HEK293 (cell line): Measurements from ENCODE around the gene CELF6.

Experiments used
- GLIS1 ChIP-seq: fragments of 450-650 bp; formaldehyde crosslinking; IDR thresholded peaks from 2 replicates; pipeline ENCODE4 v1.5.1; 2016; ENCODE audit warnings: missing biosample characterization, missing genetic modification characterization
- GLIS2 ChIP-seq: fragments of 450-650 bp; formaldehyde crosslinking; IDR thresholded peaks from 2 replicates; pipeline ENCODE4 v1.5.1; 2016; ENCODE audit warnings: missing biosample characterization, missing genetic modification characterization
- HOXD13 ChIP-seq: sonication (generic); formaldehyde crosslinking; IDR thresholded peaks from 2 replicates; pipeline ENCODE4 v1.8.0; 2022; ENCODE audit warnings: missing genetic modification reagents, borderline replicate concordance
- KLF8 ChIP-seq: fragments of 450-650 bp; formaldehyde crosslinking; IDR thresholded peaks from 2 replicates; pipeline ENCODE4 v1.5.1; 2016; ENCODE audit warnings: missing biosample characterization, missing genetic modification characterization
- MEIS1 ChIP-seq: sonication (generic); formaldehyde crosslinking; IDR thresholded peaks from 2 replicates; pipeline ENCODE4 v1.8.1; 2022; ENCODE audit warnings: missing genetic modification reagents, mild to moderate bottlenecking, borderline replicate concordance
- MYNN ChIP-seq: fragments of 450-650 bp; formaldehyde crosslinking; IDR thresholded peaks from 2 replicates; pipeline ENCODE4 v1.5.1; 2016; ENCODE audit warnings: missing biosample characterization, missing genetic modification characterization, borderline replicate concordance
- REST ChIP-seq: fragments of 450-650 bp; formaldehyde crosslinking; IDR thresholded peaks from 2 replicates; pipeline ENCODE4 v1.5.1; 2016; ENCODE audit warnings: missing biosample characterization, missing genetic modification characterization
- ZBTB1 ChIP-seq: fragments of 450-650 bp; formaldehyde crosslinking; IDR thresholded peaks from 2 replicates; pipeline ENCODE4 v1.5.1; 2016; ENCODE audit warnings: missing biosample characterization, missing genetic modification characterization
- ZBTB17 ChIP-seq: fragments of 450-650 bp; formaldehyde crosslinking; IDR thresholded peaks from 2 replicates; pipeline ENCODE4 v1.5.1; 2016; ENCODE audit warnings: missing biosample characterization, missing genetic modification characterization
- ZBTB48 ChIP-seq: fragments of 450-650 bp; formaldehyde crosslinking; IDR thresholded peaks from 2 replicates; pipeline ENCODE4 v1.5.1; 2016; ENCODE audit warnings: missing biosample characterization, missing genetic modification characterization
- ZBTB7A ChIP-seq: fragments of 450-650 bp; formaldehyde crosslinking; IDR thresholded peaks from 2 replicates; pipeline ENCODE4 v1.5.1; 2016; ENCODE audit warnings: low read depth, missing biosample characterization, missing genetic modification characterization
- ZBTB8A ChIP-seq: fragments of 450-650 bp; formaldehyde crosslinking; IDR thresholded peaks from 2 replicates; pipeline ENCODE4 v1.5.1; 2016; ENCODE audit warnings: missing biosample characterization, missing genetic modification characterization
- ZFP37 ChIP-seq: fragments of 450-650 bp; formaldehyde crosslinking; IDR thresholded peaks from 2 replicates; pipeline ENCODE4 v1.5.1; 2016; ENCODE audit warnings: missing biosample characterization, missing genetic modification characterization
- ZNF112 ChIP-seq: fragments of 450-650 bp; formaldehyde crosslinking; IDR thresholded peaks from 2 replicates; pipeline ENCODE4 v1.5.0; 2017; ENCODE audit warnings: missing biosample characterization, missing genetic modification characterization
- ZNF121 ChIP-seq: fragments of 450-650 bp; formaldehyde crosslinking; IDR thresholded peaks from 2 replicates; pipeline ENCODE4 v1.5.1; 2016; ENCODE audit warnings: missing biosample characterization, missing genetic modification characterization
- ZNF133 ChIP-seq: fragments of 450-650 bp; formaldehyde crosslinking; IDR thresholded peaks from 2 replicates; pipeline ENCODE4 v1.5.1; 2016; ENCODE audit warnings: missing biosample characterization, missing genetic modification characterization
- ZNF146 ChIP-seq: fragments of 450-650 bp; formaldehyde crosslinking; IDR thresholded peaks from 2 replicates; pipeline ENCODE4 v1.5.1; 2016; ENCODE audit warnings: missing biosample characterization, missing genetic modification characterization
- ZNF16 ChIP-seq: fragments of 450-650 bp; formaldehyde crosslinking; IDR thresholded peaks from 2 replicates; pipeline ENCODE4 v1.5.1; 2016; ENCODE audit warnings: low read depth, missing biosample characterization, missing genetic modification characterization
- ZNF174 ChIP-seq: fragments of 450-650 bp; formaldehyde crosslinking; IDR thresholded peaks from 2 replicates; pipeline ENCODE4 v1.5.0; 2017; ENCODE audit warnings: missing biosample characterization, mild to moderate bottlenecking, missing genetic modification characterization
- ZNF184 ChIP-seq: fragments of 450-650 bp; IDR thresholded peaks from 2 replicates; pipeline ENCODE4 v1.5.1; 2018; ENCODE audit warnings: missing biosample characterization, mild to moderate bottlenecking, missing genetic modification characterization
- ZNF19 ChIP-seq: fragments of 450-650 bp; formaldehyde crosslinking; IDR thresholded peaks from 2 replicates; pipeline ENCODE4; 2016; ENCODE audit warnings: missing biosample characterization, missing genetic modification characterization, low read depth
- ZNF248 ChIP-seq: fragments of 450-650 bp; formaldehyde crosslinking; IDR thresholded peaks from 2 replicates; pipeline ENCODE4 v1.5.1; 2017; ENCODE audit warnings: missing biosample characterization, missing genetic modification characterization
- ZNF302 ChIP-seq: fragments of 450-650 bp; formaldehyde crosslinking; IDR thresholded peaks from 2 replicates; pipeline ENCODE4 v1.5.1; 2016; ENCODE audit warnings: missing biosample characterization, missing genetic modification characterization, low read depth
- ZNF311 ChIP-seq: fragments of 450-650 bp; formaldehyde crosslinking; IDR thresholded peaks from 2 replicates; pipeline ENCODE4 v1.5.1; 2017; ENCODE audit warnings: missing biosample characterization, missing genetic modification characterization, borderline replicate concordance
- ZNF324 ChIP-seq: fragments of 450-650 bp; formaldehyde crosslinking; IDR thresholded peaks from 2 replicates; pipeline ENCODE4 v1.5.1; 2016; ENCODE audit warnings: missing biosample characterization, missing genetic modification characterization
- ZNF354C ChIP-seq: fragments of 450-650 bp; formaldehyde crosslinking; IDR thresholded peaks from 2 replicates; pipeline ENCODE4 v1.5.1; 2016; ENCODE audit warnings: missing biosample characterization, missing genetic modification characterization, low read depth, borderline replicate concordance
- ZNF530 ChIP-seq: fragments of 450-650 bp; formaldehyde crosslinking; IDR thresholded peaks from 2 replicates; pipeline ENCODE4 v1.5.1; 2016; ENCODE audit warnings: low read depth, missing biosample characterization, missing genetic modification characterization
- ZNF561 ChIP-seq: fragments of 450-650 bp; IDR thresholded peaks from 2 replicates; pipeline ENCODE4 v1.5.1; 2018; ENCODE audit warnings: missing biosample characterization, missing genetic modification characterization, borderline replicate concordance
- ZNF645 ChIP-seq: fragments of 450-650 bp; formaldehyde crosslinking; IDR thresholded peaks from 2 replicates; pipeline ENCODE4; 2016; ENCODE audit warnings: missing biosample characterization, missing genetic modification characterization
- ZNF747 ChIP-seq: fragments of 450-650 bp; formaldehyde crosslinking; IDR thresholded peaks from 2 replicates; pipeline ENCODE4 v1.5.1; 2016; ENCODE audit warnings: missing biosample characterization, missing genetic modification characterization
- ZNF768 ChIP-seq: fragments of 450-650 bp; formaldehyde crosslinking; IDR thresholded peaks from 2 replicates; pipeline ENCODE4 v1.5.1; 2018; ENCODE audit warnings: missing biosample characterization, mild to moderate bottlenecking, missing genetic modification characterization
- ZNF777 ChIP-seq: fragments of 450-650 bp; formaldehyde crosslinking; IDR thresholded peaks from 2 replicates; pipeline ENCODE4 v1.5.1; 2017; ENCODE audit warnings: missing biosample characterization, missing genetic modification characterization, borderline replicate concordance
- ZNF785 ChIP-seq: fragments of 450-650 bp; formaldehyde crosslinking; IDR thresholded peaks from 2 replicates; pipeline ENCODE4 v1.5.1; 2016; ENCODE audit warnings: missing biosample characterization, missing genetic modification characterization
- ZNF843 ChIP-seq: fragments of 450-650 bp; formaldehyde crosslinking; IDR thresholded peaks from 2 replicates; pipeline ENCODE4 v1.5.1; 2016; ENCODE audit warnings: missing biosample characterization, missing genetic modification characterization
- ZSCAN30 ChIP-seq: fragments of 450-650 bp; IDR thresholded peaks from 2 replicates; pipeline ENCODE4 v1.5.1; 2018; ENCODE audit warnings: missing biosample characterization, mild to moderate bottlenecking, missing genetic modification characterization, moderate library complexity
- TF ChIP-seq, protein P1 (sequence below): fragments of 450-650 bp; formaldehyde crosslinking; optimal IDR thresholded peaks from 2 replicates; pipeline ENCODE3; 2016; ENCODE audit warnings: missing biosample characterization, mild to moderate bottlenecking, missing genetic modification characterization

The CELF6 gene

GRCh38 chr15:72319360-72319984 is 485 bp downstream of the CELF6 start (continued):
- TF ChIP-seq MYNN (tag by site-specific recombination), result no peak
- TF ChIP-seq ZNF248 (tag by site-specific recombination), result no peak
- 0 out of 2 replicates have a peak, but pooled peaks have one; percentile 11 for TF ChIP-seq ZNF146
- TF ChIP-seq ZNF16, result no peak
- TF ChIP-seq ZNF174 (tag by site-specific recombination), result no peak
- TF ChIP-seq GLIS2 (tag by site-specific recombination), result no peak
- peak; percentile 10; the same call in 1 of the 2 replicates for TF ChIP-seq KLF8 (tag by site-specific recombination)
- no peak for TF ChIP-seq ZNF112
- 0 out of 2 replicates have a peak, but pooled peaks have one; percentile 20 for TF ChIP-seq ZNF133 (tag by site-specific recombination)
- no peak for TF ChIP-seq ZBTB1
- TF ChIP-seq ZBTB17 (tag by site-specific recombination), result no peak
- TF ChIP-seq ZNF645 (tag by site-specific recombination), result no peak
- TF ChIP-seq ZSCAN30, result peak; percentile 77
- TF ChIP-seq ZNF785 (tag by site-specific recombination), result no peak; the same call in 1 of the 2 replicates
- peak; percentile 41; the same call in 1 of the 2 replicates for TF ChIP-seq ZBTB8A
- no peak for TF ChIP-seq ZNF530 (tag by site-specific recombination)
- TF ChIP-seq ZNF184 (tag by site-specific recombination), result no peak
- peak; percentile 34; the same call in 1 of the 2 replicates for TF ChIP-seq ZNF324 (tag by site-specific recombination)
- TF ChIP-seq, protein P1, sequence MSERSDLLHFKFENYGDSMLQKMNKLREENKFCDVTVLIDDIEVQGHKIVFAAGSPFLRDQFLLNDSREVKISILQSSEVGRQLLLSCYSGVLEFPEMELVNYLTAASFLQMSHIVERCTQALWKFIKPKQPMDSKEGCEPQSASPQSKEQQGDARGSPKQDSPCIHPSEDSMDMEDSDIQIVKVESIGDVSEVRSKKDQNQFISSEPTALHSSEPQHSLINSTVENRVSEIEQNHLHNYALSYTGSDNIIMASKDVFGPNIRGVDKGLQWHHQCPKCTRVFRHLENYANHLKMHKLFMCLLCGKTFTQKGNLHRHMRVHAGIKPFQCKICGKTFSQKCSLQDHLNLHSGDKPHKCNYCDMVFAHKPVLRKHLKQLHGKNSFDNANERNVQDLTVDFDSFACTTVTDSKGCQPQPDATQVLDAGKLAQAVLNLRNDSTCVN (tag by site-specific recombination), result no peak
- no peak for TF ChIP-seq ZNF843 (tag by site-specific recombination)
- TF ChIP-seq MEIS1, result peak; percentile 64; the same call in 1 of the 2 replicates
- peak; percentile 99 for TF ChIP-seq REST (tag by site-specific recombination)
- no peak for TF ChIP-seq ZNF777 (tag by site-specific recombination)
- TF ChIP-seq ZNF302 (tag by site-specific recombination), result no peak
- TF ChIP-seq ZNF747, result no peak
- TF ChIP-seq ZBTB48, result no peak
- no peak for TF ChIP-seq ZNF311
- TF ChIP-seq HOXD13, result peak; percentile 66; the same call in 1 of the 2 replicates
- peak; percentile 52; the same call in 1 of the 2 replicates for TF ChIP-seq ZBTB7A (tag by site-specific recombination)
- no peak for TF ChIP-seq ZNF561 (tag by site-specific recombination)
- TF ChIP-seq GLIS1, result no peak
- TF ChIP-seq ZNF768 (tag by site-specific recombination), result no peak
- no peak for TF ChIP-seq ZNF354C (tag by site-specific recombination)
- peak; percentile 86; the same call in 1 of the 2 replicates for TF ChIP-seq ZNF121 (tag by site-specific recombination)
- no peak for TF ChIP-seq ZNF19
- no peak for TF ChIP-seq ZFP37
